Activated T-helper 17 cell treated with anti-CD3 and anti-CD28 coated beads, Interleukin-2, amount 50 U/mL, for 72 hours (primary cell): ENCODE data around the gene PCDHGB1. TPM values are rescaled to one million over a fixed set of nuclear protein-coding genes. Genes with fewer than 3 reads are reported as not detected.
"Not testable (repeated sequence)": the region's sequence is repeated elsewhere in the genome, so short reads cannot be mapped to it uniquely, and the experiment has no call there.

Experiments used
- ATAC-seq: fragments of 150-1000 bp; cut with Tn5 transposase; replicated peaks from 2 replicates; pipeline ENCODE4 v1.10.0; 2021; ENCODE audit warnings: mild to moderate bottlenecking, moderate library complexity
- H3K27ac Mint-ChIP-seq: one replicate; pipeline ENCODE4 v1.8.0; 2022; ENCODE audit warnings: mixed read lengths
- H3K27me3 Mint-ChIP-seq: one replicate; pipeline ENCODE4 v1.8.0; 2022; ENCODE audit warnings: mixed read lengths
- H3K36me3 Mint-ChIP-seq: one replicate; pipeline ENCODE4 v1.8.0; 2022; ENCODE audit warnings: low read depth, mild to moderate bottlenecking, mixed read lengths
- H3K4me1 Mint-ChIP-seq: one replicate; pipeline ENCODE4 v1.8.0; 2022; ENCODE audit warnings: mixed read lengths
- H3K4me3 Mint-ChIP-seq: one replicate; pipeline ENCODE4 v1.8.0; 2022; ENCODE audit warnings: mild to moderate bottlenecking, mixed read lengths
- H3K9me3 Mint-ChIP-seq: one replicate; pipeline ENCODE4 v1.8.0; 2022; ENCODE audit warnings: mixed read lengths
- total RNA-seq, 2 donors: library from RNA; stranded (reverse); gene quantifications; one replicate each; pipeline ENCODE4 v1.2.3, GENCODE V29; 2022

PCDHGB1 gene
- not detected for total RNA-seq

DNA sequence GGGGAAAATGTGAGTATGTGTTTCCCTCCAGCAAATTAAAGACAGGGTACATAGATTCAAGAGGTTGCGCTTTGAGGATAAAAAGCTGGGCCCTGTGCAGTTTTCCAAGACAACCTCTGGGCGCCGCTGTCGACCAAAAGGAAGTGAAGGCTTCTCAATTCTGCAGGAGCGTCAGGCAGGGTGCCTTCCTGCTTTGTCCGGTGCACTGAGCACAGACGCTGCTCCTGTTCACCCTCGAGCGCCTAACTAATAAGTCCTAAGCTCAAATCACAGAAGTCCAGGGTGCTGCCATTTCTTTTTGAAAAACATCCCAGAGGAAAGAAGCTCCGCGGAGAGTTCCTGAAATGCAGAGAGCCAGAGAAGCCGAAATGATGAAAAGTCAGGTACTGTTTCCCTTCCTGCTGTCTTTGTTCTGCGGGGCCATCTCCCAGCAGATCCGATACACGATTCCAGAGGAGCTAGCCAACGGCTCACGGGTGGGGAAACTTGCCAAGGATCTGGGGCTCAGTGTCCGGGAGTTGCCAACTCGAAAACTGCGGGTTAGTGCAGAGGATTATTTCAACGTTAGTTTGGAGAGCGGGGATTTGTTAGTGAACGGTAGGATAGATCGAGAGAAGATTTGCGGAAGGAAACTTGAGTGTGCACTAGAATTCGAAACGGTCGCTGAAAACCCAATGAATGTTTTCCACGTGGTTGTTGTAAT is at the start of gene PCDHGB1:
Gene PCDHGB1, plus strand, starts transcription at position 183 of the 703 bp plus-strand sequence. Its CDS starts 162 bp downstream, at position 345.
- H3K4me3 Mint-ChIP-seq: peak within 1 kb of the TSS; percentile 34
- H3K36me3 Mint-ChIP-seq: no peaks in the 10 kb centered on the region
- peaks cover 14% of the 10 kb centered on the region for H3K9me3 Mint-ChIP-seq
- H3K27ac Mint-ChIP-seq: no peak within 1 kb of the TSS
- no peak for ATAC-seq
- H3K4me1 Mint-ChIP-seq: no peaks in the 10 kb centered on the region
- peaks cover 41% of the 10 kb centered on the region for H3K27me3 Mint-ChIP-seq

- H3K4me3 Mint-ChIP-seq: no peak within 1 kb of the TSS
- H3K4me1 Mint-ChIP-seq: no peaks in the 10 kb centered on the region
- no peak for ATAC-seq
- no peaks in the 10 kb centered on the region for H3K27me3 Mint-ChIP-seq
- H3K9me3 Mint-ChIP-seq: peaks cover 27% of the 10 kb centered on the region
- no peak within 1 kb of the TSS for H3K27ac Mint-ChIP-seq
- no peaks in the 10 kb centered on the region for H3K36me3 Mint-ChIP-seq
Observed at GRCh38 chr5:141303756-141304155, 46.1 kb upstream of the PCDHGB1 start, which contains the start of gene SLC25A2. TSS of gene SLC25A2 (minus strand) at chr5:141304049. CDS start at chr5:141303865, 184 bp downstream.

DNA sequence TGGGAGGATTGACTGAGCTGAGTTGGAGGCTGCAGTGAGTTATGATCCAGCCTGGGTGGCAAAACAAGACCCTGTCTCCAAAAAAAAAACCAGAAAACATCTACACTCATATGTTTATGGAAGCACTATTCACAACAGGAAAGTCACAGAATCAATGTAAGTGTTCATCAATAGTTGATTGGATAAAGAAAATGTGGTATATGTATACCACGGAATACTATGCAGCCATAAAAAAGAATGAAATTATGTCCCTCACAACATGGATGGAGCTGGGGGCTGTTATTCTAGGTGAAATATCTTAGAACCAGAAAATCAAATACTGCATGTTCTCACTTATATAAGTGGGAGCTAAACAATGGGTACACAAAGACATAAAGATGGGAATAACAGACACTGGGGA is 43.3 kb upstream of the PCDHGB1 start:
- no peaks in the 10 kb centered on the region for H3K27me3 Mint-ChIP-seq
- ATAC-seq: no peak
- no peak overlapping the region for H3K27ac Mint-ChIP-seq
- no peaks in the 10 kb centered on the region for H3K36me3 Mint-ChIP-seq
- no peaks in the 10 kb centered on the region for H3K4me1 Mint-ChIP-seq
- H3K4me3 Mint-ChIP-seq: no peak overlapping the region
- H3K9me3 Mint-ChIP-seq: peaks cover 33% of the 10 kb centered on the region

- H3K9me3 Mint-ChIP-seq: peaks cover 40% of the 10 kb centered on the region
- no peak overlapping the region for H3K27ac Mint-ChIP-seq
- H3K36me3 Mint-ChIP-seq: peaks cover 41% of the 10 kb centered on the region
- H3K4me3 Mint-ChIP-seq: no peak overlapping the region
- peaks cover 9% of the 10 kb centered on the region for H3K4me1 Mint-ChIP-seq
- H3K27me3 Mint-ChIP-seq: no peaks in the 10 kb centered on the region
- no peak for ATAC-seq
Observed at GRCh38 chr5:141313711-141314110, 36.2 kb upstream of the PCDHGB1 start.

DNA sequence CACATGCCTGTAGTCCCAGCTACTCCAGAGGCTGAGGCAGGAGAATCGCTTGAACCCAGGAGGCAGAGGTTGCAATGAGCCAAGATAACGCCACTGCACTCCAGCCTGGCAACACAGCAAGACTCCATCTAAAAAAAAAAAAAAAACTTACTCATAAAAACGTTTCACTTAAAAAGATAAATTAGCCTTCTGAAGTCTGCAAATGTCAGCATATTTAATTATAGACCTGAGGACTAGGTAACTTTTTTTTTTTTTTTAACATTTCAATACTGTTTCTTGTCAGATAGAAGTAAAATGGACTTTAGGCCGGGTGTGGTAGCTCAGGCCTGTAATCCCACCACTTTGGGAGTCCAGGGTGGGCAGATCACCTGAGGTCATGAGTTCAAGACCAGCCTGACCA is 32.9 kb upstream of the PCDHGB1 start:
- ATAC-seq, H3K27ac Mint-ChIP-seq, H3K27me3 Mint-ChIP-seq, H3K4me3 Mint-ChIP-seq: not testable (repeated sequence)
- H3K4me1 Mint-ChIP-seq: peaks cover 24% of the 10 kb centered on the region
- H3K9me3 Mint-ChIP-seq: peaks cover 43% of the 10 kb centered on the region
- H3K36me3 Mint-ChIP-seq: peaks cover 66% of the 10 kb centered on the region

GRCh38 chr5:141319202-141319601 is 30.7 kb upstream of the PCDHGB1 start:
- ATAC-seq: no peak
- H3K4me3 Mint-ChIP-seq: peak overlapping the region; percentile 99
- H3K4me1 Mint-ChIP-seq: peaks cover 24% of the 10 kb centered on the region
- H3K27ac Mint-ChIP-seq: peak overlapping the region; percentile 100
- peaks cover 36% of the 10 kb centered on the region for H3K9me3 Mint-ChIP-seq
- H3K36me3 Mint-ChIP-seq: peaks cover 66% of the 10 kb centered on the region
- no peaks in the 10 kb centered on the region for H3K27me3 Mint-ChIP-seq

- Mint-ChIP-seq H3K27me3 (no peaks in the 10 kb centered on the region), H3K9me3 (peaks cover 35% of the 10 kb centered on the region), H3K27ac (peak overlapping the region; percentile 100), H3K4me3 (peak overlapping the region; percentile 99), H3K36me3 (peaks cover 65% of the 10 kb centered on the region), H3K4me1 (peaks cover 24% of the 10 kb centered on the region)
- ATAC-seq: no peak
Observed at GRCh38 chr5:141319699-141320098, 30.2 kb upstream of the PCDHGB1 start.

GRCh38 chr5:141320225-141321169 is 29.4 kb upstream of the PCDHGB1 start, which contains the start of gene TAF7:
TSS of gene TAF7 (minus strand) at chr5:141320784. CDS start at chr5:141320044, 740 bp downstream.
- Mint-ChIP-seq H3K4me3 (peak within 1 kb of the TSS; percentile 99), H3K27me3 (no peaks in the 10 kb centered on the region), H3K4me1 (peaks cover 23% of the 10 kb centered on the region), H3K9me3 (peaks cover 29% of the 10 kb centered on the region), H3K36me3 (peaks cover 57% of the 10 kb centered on the region), H3K27ac (peak within 1 kb of the TSS; percentile 100)
- peak; percentile 95 for ATAC-seq

GRCh38 chr5:141322261-141322660 is 27.6 kb upstream of the PCDHGB1 start:
- Mint-ChIP-seq H3K27me3 (no peaks in the 10 kb centered on the region), H3K4me3 (peak overlapping the region; percentile 99), H3K9me3 (peaks cover 26% of the 10 kb centered on the region), H3K4me1 (peaks cover 25% of the 10 kb centered on the region), H3K27ac (no peak overlapping the region), H3K36me3 (peaks cover 39% of the 10 kb centered on the region)
- ATAC-seq: no peak

GRCh38 chr5:141326088-141326854 is 23.6 kb upstream of the PCDHGB1 start:
- H3K27me3 Mint-ChIP-seq: no peaks in the 10 kb centered on the region
- peaks cover 4% of the 10 kb centered on the region for H3K4me1 Mint-ChIP-seq
- H3K36me3 Mint-ChIP-seq: no peaks in the 10 kb centered on the region
- peak overlapping the region; percentile 92 for H3K27ac Mint-ChIP-seq
- ATAC-seq: peak; percentile 94
- H3K4me3 Mint-ChIP-seq: peak overlapping the region; percentile 94
- H3K9me3 Mint-ChIP-seq: peaks cover 3% of the 10 kb centered on the region

- Mint-ChIP-seq H3K27ac (no peak overlapping the region), H3K36me3 (no peaks in the 10 kb centered on the region), H3K9me3 (peaks cover 4% of the 10 kb centered on the region), H3K27me3 (peaks cover 3% of the 10 kb centered on the region), H3K4me1 (peaks cover 4% of the 10 kb centered on the region), H3K4me3 (no peak overlapping the region)
- no peak for ATAC-seq
Observed at GRCh38 chr5:141328231-141328630, 21.7 kb upstream of the PCDHGB1 start.

DNA sequence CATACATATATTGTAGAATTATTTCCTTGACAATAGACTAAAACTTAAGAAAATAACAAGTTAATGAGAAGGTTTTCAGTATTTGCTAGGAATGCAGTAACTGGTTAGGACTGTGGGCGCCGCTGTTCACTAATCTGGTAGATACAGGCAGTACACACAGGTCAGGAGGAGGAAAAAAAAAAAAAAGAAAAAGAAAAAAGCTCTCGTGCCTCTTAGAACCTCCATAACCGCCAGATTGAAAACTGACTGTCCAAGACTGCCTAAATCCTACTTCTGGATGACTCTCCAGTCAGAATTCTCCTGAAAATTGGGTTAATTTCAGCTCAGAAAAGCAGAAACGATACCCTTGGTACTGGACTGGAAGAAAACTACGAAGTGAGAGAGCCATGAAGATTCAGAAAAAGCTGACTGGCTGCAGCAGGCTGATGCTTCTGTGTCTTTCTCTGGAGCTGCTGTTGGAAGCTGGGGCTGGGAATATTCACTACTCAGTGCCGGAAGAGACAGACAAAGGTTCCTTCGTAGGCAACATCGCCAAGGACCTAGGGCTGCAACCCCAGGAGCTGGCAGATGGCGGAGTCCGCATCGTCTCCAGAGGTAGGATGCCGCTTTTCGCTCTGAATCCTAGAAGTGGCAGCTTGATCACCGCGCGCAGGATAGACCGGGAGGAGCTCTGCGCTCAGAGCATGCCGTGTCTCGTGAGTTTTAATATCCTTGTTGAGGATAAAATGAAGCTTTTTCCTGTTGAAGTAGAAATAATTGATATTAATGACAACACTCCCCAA is 19.4 kb upstream of the PCDHGB1 start, which contains the start of gene PCDHGA1:
Gene PCDHGA1, plus strand, starts transcription at position 216 of the 782 bp plus-strand sequence.
- Mint-ChIP-seq H3K27me3 (peaks cover 17% of the 10 kb centered on the region), H3K36me3 (no peaks in the 10 kb centered on the region), H3K27ac (no peak within 1 kb of the TSS), H3K9me3 (peaks cover 6% of the 10 kb centered on the region), H3K4me3 (no peak within 1 kb of the TSS), H3K4me1 (peaks cover 4% of the 10 kb centered on the region)
- ATAC-seq: no peak

- H3K9me3 Mint-ChIP-seq, H3K27ac Mint-ChIP-seq, H3K4me1 Mint-ChIP-seq, ATAC-seq, H3K36me3 Mint-ChIP-seq, H3K4me3 Mint-ChIP-seq: not testable (repeated sequence)
- peaks cover 31% of the 10 kb centered on the region for H3K27me3 Mint-ChIP-seq
Observed at GRCh38 chr5:141332571-141332970, 17.3 kb upstream of the PCDHGB1 start.
